Activated CD4-positive, alpha-beta T cell treated with anti-CD3 and anti-CD28 coated beads, Interleukin-2, amount 10 ng/mL, durations not matched to agents 7 days and 5 days (primary cell): ENCODE results near the gene RNGTT. TPM values are rescaled to one million over a fixed set of nuclear protein-coding genes. Genes with fewer than 3 reads are reported as not detected.
"Not testable (repeated sequence)": the region's sequence is repeated elsewhere in the genome, so short reads cannot be mapped to it uniquely, and the experiment has no call there.

Experiments used
- CTCF ChIA-PET: fragments of 350-600 bp; sonication (Branson Sonifier 250); formaldehyde crosslinking; loops from one replicate; lab custom pipeline; 2021; ENCODE audit warnings: antibody characterized with exemption; lab: Charles Lee
- POLR2A ChIA-PET: fragments of 350-600 bp; sonication (Branson Sonifier 250); formaldehyde crosslinking; loops from one replicate; lab custom pipeline; 2021; ENCODE audit warnings: antibody characterized with exemption; lab: Charles Lee
- DNase-seq: peaks from one replicate; pipeline ENCODE4 v3.0.0-alpha.2; 2020
- H3K27ac Mint-ChIP-seq: one replicate; pipeline ENCODE4 v1.8.0; 2021; ENCODE audit warnings: mild to moderate bottlenecking, moderate library complexity, mixed read lengths
- H3K27me3 Mint-ChIP-seq: one replicate; pipeline ENCODE4 v1.8.0; 2021; ENCODE audit warnings: mixed read lengths
- H3K36me3 Mint-ChIP-seq: one replicate; pipeline ENCODE4 v1.8.0; 2021; ENCODE audit warnings: low read depth, mixed read lengths
- H3K4me1 Mint-ChIP-seq: one replicate; pipeline ENCODE4 v1.8.0; 2021; ENCODE audit warnings: mixed read lengths
- H3K4me3 Mint-ChIP-seq: one replicate; pipeline ENCODE4 v1.8.0; 2021; ENCODE audit warnings: mild to moderate bottlenecking, moderate library complexity, mixed read lengths
- H3K9me3 Mint-ChIP-seq: one replicate; pipeline ENCODE4 v1.8.0; 2021; ENCODE audit warnings: mixed read lengths
- total RNA-seq, 2 experiments: library from RNA; stranded (reverse); gene quantifications; one replicate each; pipeline ENCODE4 v1.2.3, GENCODE V29; 2021

The RNGTT gene
- total RNA-seq, 2 experiments from 2014 or later, result 18.9 to 21.3 TPM

DNA sequence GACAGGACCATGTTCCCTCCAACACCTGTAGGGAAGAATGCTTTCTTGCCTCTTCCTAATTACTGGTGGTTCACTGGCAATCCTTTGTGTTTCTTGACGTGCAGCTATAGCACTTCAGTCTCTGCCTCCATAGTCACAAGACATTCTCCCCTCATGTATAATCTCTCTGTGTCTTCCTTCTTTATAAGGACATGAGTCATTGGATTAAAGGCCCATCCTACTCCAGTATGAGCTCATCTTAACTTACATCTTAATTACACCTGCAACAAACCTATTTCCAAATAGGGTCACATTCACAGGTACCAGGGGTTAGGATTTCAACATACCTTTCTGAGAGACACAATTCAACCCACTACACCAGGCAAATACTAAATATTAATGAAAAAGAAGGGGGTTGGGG is 213.6 kb downstream of the RNGTT start:
- Mint-ChIP-seq H3K27me3 (no peaks in the 10 kb centered on the region), H3K9me3 (no peaks in the 10 kb centered on the region), H3K4me3 (no peak overlapping the region), H3K36me3 (peaks cover 7% of the 10 kb centered on the region), H3K27ac (no peak overlapping the region), H3K4me1 (peaks cover 2% of the 10 kb centered on the region)
- POLR2A ChIA-PET, result no interaction called here
- no peak for DNase-seq
- CTCF ChIA-PET, result no interaction called here

DNA sequence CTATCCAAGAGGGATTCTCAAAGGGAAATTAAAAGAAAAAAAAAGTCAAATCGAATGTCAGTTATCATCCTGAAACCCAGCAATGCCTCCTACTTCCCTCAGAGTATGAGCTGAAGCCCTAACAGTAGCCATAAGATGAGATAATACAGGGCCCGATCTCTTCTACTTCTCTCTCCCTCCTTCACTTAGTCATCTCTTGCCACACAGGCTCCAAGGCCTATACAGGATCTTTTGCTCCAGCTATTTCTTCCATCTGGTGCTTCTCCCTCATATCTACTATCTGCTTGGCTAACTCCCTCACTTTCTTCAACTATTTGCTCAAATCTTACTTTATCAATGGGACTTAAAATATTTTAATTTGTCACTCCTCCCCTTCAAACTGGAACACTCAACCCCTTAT is 215.3 kb downstream of the RNGTT start:
- CTCF ChIA-PET, result interaction anchor here (1.5 kb wide), 1 partner anchor 11 kb away, joined by 4 read pairs; no protein-coding TSS in a partner anchor
- H3K4me3 Mint-ChIP-seq, result no peak overlapping the region
- POLR2A ChIA-PET, result no interaction called here
- H3K36me3 Mint-ChIP-seq, result no peaks in the 10 kb centered on the region
- H3K4me1 Mint-ChIP-seq, result no peaks in the 10 kb centered on the region
- no peak for DNase-seq
- H3K27ac Mint-ChIP-seq, result no peak overlapping the region
- no peaks in the 10 kb centered on the region for H3K9me3 Mint-ChIP-seq
- no peaks in the 10 kb centered on the region for H3K27me3 Mint-ChIP-seq

DNA sequence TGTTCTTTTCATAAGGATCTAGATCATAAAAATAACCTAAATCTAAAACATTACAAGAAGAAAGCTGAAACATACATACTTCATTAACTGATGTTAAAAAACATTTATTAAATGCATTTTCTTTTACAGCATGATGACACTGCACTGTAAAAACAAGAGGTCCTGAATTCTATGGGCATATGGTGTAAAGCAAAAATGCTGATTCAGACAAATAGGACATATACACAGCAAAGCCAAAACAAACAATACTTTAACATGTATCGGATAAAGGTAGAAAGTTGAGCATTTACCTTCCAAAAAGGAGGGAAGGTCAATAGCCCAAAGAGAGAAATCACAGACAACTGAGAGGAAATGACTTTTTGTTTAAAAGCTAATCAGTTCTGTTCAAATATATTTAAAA is 221.5 kb downstream of the RNGTT start:
- H3K27ac Mint-ChIP-seq, result no peak overlapping the region
- no peak for DNase-seq
- CTCF ChIA-PET, result no interaction called here
- peaks cover 20% of the 10 kb centered on the region for H3K36me3 Mint-ChIP-seq
- no peaks in the 10 kb centered on the region for H3K27me3 Mint-ChIP-seq
- H3K4me1 Mint-ChIP-seq, result no peaks in the 10 kb centered on the region
- peaks cover 8% of the 10 kb centered on the region for H3K9me3 Mint-ChIP-seq
- H3K4me3 Mint-ChIP-seq, result no peak overlapping the region
- POLR2A ChIA-PET, result no interaction called here

DNA sequence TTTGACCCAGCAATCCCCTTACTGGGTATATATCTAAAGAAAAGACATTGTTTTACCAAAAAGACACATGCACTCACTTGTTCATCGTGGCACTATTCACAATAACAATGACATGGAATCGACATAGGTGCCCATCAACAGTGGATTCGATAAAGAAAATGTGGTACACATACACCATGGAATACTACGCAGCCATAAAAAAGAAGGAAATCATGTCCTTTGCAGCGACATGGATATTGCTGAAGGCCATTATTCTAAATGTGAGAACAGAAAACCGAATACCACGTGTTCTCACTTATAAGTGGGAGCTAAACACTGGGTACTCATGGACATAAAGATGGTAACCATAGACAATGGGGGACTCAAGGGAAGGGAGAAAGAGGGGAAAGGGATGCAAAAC is 222.3 kb downstream of the RNGTT start:
- Mint-ChIP-seq H3K27me3 (no peaks in the 10 kb centered on the region), H3K36me3 (peaks cover 29% of the 10 kb centered on the region), H3K4me1 (no peaks in the 10 kb centered on the region), H3K9me3 (peaks cover 8% of the 10 kb centered on the region), H3K4me3 (no peak overlapping the region), H3K27ac (no peak overlapping the region)
- no peak for DNase-seq
- ChIA-PET POLR2A (no interaction called here), CTCF (no interaction called here)

DNA sequence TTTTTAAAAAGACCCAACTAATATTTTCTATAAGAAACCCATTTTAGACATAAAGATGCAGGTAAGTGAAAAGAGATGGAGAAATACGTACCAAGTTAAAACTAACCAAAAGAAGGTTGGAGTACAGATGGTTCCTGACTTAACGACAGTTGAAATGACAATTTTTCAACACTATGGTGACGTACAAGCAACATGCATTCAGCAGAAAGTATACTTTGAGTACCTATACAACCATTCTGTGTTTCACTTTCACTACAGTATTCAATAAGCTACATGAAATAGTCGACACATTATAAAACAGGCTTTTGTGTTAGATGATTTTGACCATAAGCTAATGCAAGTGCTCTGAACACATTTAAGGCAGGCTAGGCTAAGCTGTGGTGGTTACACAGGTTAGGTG is 228.9 kb downstream of the RNGTT start:
- peaks cover 4% of the 10 kb centered on the region for H3K9me3 Mint-ChIP-seq
- peaks cover 31% of the 10 kb centered on the region for H3K36me3 Mint-ChIP-seq
- no peak overlapping the region for H3K4me3 Mint-ChIP-seq
- no peak for DNase-seq
- ChIA-PET CTCF (no interaction called here), POLR2A (no interaction called here)
- H3K4me1 Mint-ChIP-seq, result peaks cover 16% of the 10 kb centered on the region
- H3K27ac Mint-ChIP-seq, result no peak overlapping the region
- no peaks in the 10 kb centered on the region for H3K27me3 Mint-ChIP-seq

DNA sequence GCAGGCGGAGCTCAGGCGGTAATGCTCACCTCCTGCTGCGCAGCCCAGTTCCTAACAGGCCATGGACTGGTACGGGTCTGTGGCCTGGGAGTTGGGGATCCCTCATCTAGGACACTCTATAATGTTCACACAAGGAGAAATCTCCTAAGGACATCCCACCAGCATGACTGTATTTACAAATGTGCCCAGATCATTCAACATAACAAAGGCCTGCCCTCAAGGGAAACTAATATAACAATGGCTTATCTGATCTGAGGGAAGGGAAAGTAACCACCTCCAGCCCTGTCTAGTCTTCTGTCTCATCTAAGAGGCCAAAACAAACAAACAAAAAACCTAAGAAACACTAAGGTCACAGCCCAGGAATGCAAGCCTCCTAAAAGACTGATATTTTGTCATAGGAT is 232.8 kb downstream of the RNGTT start:
- no peaks in the 10 kb centered on the region for H3K27me3 Mint-ChIP-seq
- H3K4me3 Mint-ChIP-seq, result no peak overlapping the region
- CTCF ChIA-PET, result no interaction called here
- POLR2A ChIA-PET, result no interaction called here
- H3K27ac Mint-ChIP-seq, result no peak overlapping the region
- no peak for DNase-seq
- peaks cover 2% of the 10 kb centered on the region for H3K9me3 Mint-ChIP-seq
- peaks cover 16% of the 10 kb centered on the region for H3K36me3 Mint-ChIP-seq
- H3K4me1 Mint-ChIP-seq, result peaks cover 20% of the 10 kb centered on the region

DNA sequence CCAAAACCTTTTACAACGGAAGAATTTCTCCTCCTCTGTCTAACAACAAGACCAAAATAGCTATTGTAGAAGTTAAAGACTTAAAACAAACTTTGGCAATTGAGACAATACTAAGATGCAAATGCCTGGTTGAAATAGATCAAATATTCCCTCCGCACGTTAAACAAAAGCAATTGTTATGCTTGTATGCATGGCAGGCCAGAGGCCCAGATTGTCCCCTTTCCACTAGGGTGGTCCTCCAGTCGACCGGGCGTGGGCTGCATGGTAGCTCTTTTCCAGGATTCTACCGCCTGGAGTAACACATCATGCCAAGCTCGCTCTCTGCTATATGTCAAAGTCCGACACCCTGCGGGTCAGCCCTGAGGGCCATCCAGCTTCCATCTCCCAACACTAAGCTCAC is 234.7 kb downstream of the RNGTT start:
- Mint-ChIP-seq H3K27ac (no peak overlapping the region), H3K9me3 (peaks cover 2% of the 10 kb centered on the region), H3K36me3 (peaks cover 15% of the 10 kb centered on the region), H3K27me3 (no peaks in the 10 kb centered on the region), H3K4me1 (peaks cover 19% of the 10 kb centered on the region), H3K4me3 (no peak overlapping the region)
- CTCF ChIA-PET, result interaction anchor here (1.3 kb wide), 1 partner anchor 62 kb away, joined by 3 read pairs; no protein-coding TSS in a partner anchor
- POLR2A ChIA-PET, result no interaction called here
- no peak for DNase-seq

DNA sequence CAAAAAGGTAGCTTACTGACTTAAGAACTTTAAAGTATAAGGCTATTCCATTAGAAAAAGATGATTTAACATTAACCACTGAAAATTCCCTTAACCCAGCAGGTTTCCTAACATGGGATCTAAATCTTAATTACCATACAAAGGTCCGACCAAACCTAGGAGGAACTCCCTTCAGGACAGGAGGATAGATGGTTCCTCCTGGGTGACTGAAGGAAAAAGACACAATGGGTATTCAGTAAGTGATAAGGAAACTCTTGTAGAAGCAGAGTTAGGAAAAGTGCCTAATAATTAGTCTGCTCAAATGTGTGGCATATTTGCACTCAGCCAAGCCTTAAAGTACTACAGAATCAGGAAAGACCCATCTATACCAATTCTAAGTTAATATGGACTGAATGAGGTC is 237.0 kb downstream of the RNGTT start:
- POLR2A ChIA-PET, CTCF ChIA-PET, H3K4me1 Mint-ChIP-seq, H3K27me3 Mint-ChIP-seq, H3K27ac Mint-ChIP-seq, DNase-seq, H3K4me3 Mint-ChIP-seq, H3K9me3 Mint-ChIP-seq: not testable (repeated sequence)
- H3K36me3 Mint-ChIP-seq, result peaks cover 12% of the 10 kb centered on the region

DNA sequence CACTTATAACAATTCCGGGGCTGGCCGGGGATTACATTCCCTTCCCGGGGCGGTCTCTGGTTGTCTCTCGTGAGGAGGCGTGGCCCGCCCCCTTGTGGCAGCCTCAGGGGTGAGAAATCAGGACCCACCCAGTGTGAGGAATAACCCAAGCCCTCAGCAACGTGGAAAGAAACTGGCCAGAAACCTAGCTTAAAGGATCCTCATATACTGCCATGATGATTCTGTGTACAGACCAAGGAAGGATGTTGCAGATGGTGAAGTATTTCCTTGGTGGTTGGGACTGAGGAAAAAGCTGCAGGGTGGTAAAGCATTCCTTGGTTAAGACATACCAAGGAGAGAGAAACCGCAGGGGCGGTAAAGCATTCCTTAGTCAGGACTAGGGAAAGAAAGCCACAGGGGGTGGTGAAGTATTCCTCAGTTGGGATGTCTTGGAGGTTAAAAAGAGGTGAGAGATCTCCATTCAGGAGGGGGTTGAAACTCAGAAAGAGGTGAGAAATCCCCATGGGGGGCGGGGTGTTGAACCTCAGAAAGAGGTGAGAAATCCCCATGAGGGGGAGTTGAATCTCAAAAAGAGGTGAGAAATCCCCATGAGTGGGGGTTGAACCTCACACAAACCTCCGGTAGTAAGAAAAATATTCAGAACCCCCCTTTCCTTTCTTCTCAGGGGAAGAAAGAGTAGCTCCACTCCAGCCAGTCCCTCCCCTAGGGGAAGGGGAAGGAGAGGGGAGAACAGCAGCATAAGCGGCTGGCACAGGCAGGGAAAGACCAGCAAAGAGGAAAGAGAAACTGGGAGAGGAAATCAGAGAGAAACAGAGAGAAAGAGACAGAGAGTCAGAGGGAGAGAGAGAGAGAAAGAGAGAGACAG is 238.1 kb downstream of the RNGTT start:
- Mint-ChIP-seq H3K4me3 (no peak overlapping the region), H3K27ac (no peak overlapping the region), H3K36me3 (peaks cover 8% of the 10 kb centered on the region), H3K27me3 (no peaks in the 10 kb centered on the region), H3K4me1 (peaks cover 7% of the 10 kb centered on the region), H3K9me3 (no peaks in the 10 kb centered on the region)
- no peak for DNase-seq
- POLR2A ChIA-PET, result no interaction called here
- CTCF ChIA-PET, result interaction anchor here (0.7 kb wide), 1 partner anchor 34 kb away, joined by 3 read pairs; no protein-coding TSS in a partner anchor

DNA sequence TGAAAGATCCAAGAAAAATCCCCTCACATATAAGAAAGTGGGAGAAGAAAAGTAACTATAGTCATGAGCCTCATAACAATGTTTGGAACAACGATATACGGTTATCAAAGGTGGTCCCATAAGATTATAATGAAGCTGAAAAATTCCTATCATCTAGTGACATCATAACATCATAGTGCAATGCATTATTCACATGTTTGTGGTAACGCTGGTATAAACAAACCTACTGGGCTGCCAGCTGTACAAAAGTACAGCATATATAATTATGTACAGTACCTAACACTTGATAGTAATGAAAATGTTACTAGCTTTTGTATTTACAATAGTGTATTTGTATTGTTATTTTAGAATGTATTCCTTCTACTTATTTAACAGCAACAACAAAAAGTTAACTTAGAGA is 240.7 kb downstream of the RNGTT start:
- H3K36me3 Mint-ChIP-seq, result peaks cover 2% of the 10 kb centered on the region
- DNase-seq, result no peak
- no peaks in the 10 kb centered on the region for H3K27me3 Mint-ChIP-seq
- CTCF ChIA-PET, result no interaction called here
- peaks cover 7% of the 10 kb centered on the region for H3K4me1 Mint-ChIP-seq
- H3K9me3 Mint-ChIP-seq, result no peaks in the 10 kb centered on the region
- no peak overlapping the region for H3K4me3 Mint-ChIP-seq
- POLR2A ChIA-PET, result no interaction called here
- H3K27ac Mint-ChIP-seq, result no peak overlapping the region

DNA sequence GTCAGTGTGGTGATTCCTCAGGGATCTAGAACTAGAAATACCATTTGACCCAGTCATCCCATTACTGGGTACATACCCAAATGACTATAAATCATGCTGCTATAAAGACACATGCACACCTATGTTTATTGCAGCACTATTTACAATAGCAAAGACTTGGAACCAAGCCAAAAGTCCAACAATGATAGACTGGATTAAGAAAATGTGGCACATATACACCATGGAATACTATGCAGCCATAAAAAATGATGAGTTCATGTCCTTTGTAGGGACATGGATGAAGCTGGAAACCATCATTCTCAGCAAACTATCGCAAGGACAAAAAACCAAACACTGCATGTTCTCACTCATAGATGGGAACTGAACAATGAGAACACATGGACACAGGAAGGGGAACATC is 247.0 kb downstream of the RNGTT start:
- H3K27me3 Mint-ChIP-seq, H3K4me3 Mint-ChIP-seq, H3K27ac Mint-ChIP-seq, H3K4me1 Mint-ChIP-seq, H3K36me3 Mint-ChIP-seq, DNase-seq, H3K9me3 Mint-ChIP-seq, POLR2A ChIA-PET, CTCF ChIA-PET: not testable (repeated sequence)

DNA sequence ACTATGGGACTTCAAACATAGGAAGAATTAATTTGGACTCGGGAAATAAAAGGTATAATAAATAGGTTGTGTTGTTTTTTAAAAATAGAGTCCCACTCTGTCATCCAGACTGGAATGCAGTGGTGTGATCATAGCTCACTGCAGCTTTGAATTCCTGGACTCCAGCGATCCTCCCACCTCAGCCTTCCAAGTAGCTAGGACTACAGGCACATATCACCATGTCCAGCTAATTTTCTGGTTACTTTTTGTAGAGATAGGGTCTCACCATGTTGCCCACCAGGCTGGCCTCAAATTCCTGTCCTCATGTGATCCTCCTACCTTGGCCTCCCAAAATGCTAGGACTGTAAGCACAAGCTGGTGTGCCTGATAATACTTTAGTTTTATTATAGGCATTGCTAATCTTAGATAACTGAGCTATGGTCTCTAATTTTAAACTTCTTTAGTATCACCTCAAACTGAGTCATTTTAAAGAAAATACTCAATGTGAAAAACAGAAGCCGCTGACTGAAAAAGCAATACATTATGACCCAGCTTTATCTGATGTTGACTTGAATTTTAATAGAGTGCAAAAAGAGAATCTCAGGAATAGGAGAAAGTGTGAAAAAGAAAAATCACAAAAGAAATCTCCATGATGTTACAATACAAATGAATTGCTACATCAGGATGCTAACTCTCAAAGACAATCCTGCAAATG is 251.0 kb downstream of the RNGTT start:
- ChIA-PET POLR2A (no interaction called here), CTCF (no interaction called here)
- DNase-seq, result no peak
- Mint-ChIP-seq H3K9me3 (peaks cover 7% of the 10 kb centered on the region), H3K36me3 (peaks cover 5% of the 10 kb centered on the region), H3K4me3 (no peak overlapping the region), H3K27ac (no peak overlapping the region), H3K27me3 (no peaks in the 10 kb centered on the region), H3K4me1 (no peaks in the 10 kb centered on the region)

DNA sequence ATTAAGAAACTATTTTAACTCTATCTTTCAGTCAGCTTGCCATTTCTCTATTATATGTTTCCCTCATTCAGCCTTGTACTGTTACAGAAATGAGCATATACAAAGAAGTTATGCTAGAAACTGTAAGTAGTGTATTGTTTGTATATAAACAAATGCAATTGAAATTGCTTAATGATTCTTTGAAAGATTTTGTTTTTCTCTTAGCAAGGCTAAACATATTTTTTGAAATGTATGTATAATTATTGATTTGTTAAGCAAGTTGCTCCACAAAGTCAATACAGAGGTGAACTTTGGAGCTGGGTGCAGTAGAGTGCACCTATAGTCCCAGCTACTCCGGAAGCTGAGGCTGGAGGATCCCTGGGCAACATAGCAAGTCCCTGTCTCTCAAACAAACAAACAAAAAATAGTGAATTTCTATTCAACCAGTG is 253.6 kb downstream of the RNGTT start:
- no peaks in the 10 kb centered on the region for H3K36me3 Mint-ChIP-seq
- H3K9me3 Mint-ChIP-seq, result peaks cover 5% of the 10 kb centered on the region
- peaks cover 3% of the 10 kb centered on the region for H3K4me1 Mint-ChIP-seq
- DNase-seq, result no peak
- H3K4me3 Mint-ChIP-seq, result no peak overlapping the region
- POLR2A ChIA-PET, result interaction anchor here (0.6 kb wide), 1 partner anchor 7 kb away, joined by 7 read pairs; no protein-coding TSS in a partner anchor
- CTCF ChIA-PET, result interaction anchor here (0.6 to 1.1 kb wide), 2 partner anchors 43 to 344 kb away, joined by 3 to 4 read pairs; no protein-coding TSS in a partner anchor
- no peaks in the 10 kb centered on the region for H3K27me3 Mint-ChIP-seq
- no peak overlapping the region for H3K27ac Mint-ChIP-seq
